Skeletal muscle tissue (tissue), 4 donors: Measurements from ENCODE around the gene ALDH3B1. TPM values are rescaled to one million over a fixed set of nuclear protein-coding genes. Genes with fewer than 3 reads are reported as not detected.

ENCODE experiments used
- H3K27ac ChIP-seq: one replicate; pipeline ENCODE4 v1.7.0; 2013; ENCODE audit warnings: mild to moderate bottlenecking, low read depth, low read length, inconsistent platforms
- H3K27me3 ChIP-seq, 3 donors: one replicate each; pipeline ENCODE4 v1.7.0; 2013; ENCODE audit warnings: low read length in 3 of 3; ENCODE audit not compliant: control insufficient read depth in 3 of 3, insufficient read depth in 3 of 3
- H3K36me3 ChIP-seq, 3 donors: one replicate each; pipeline ENCODE4 v1.7.0; 2013; ENCODE audit warnings: low read length in 3 of 3; ENCODE audit not compliant: control insufficient read depth in 3 of 3, insufficient read depth in 3 of 3
- H3K4me1 ChIP-seq, 3 donors: one replicate each; pipeline ENCODE4 v1.7.0; 2013; ENCODE audit warnings: low read length in 3 of 3, mild to moderate bottlenecking in 3 of 3; ENCODE audit not compliant: control insufficient read depth in 3 of 3, insufficient read depth in 3 of 3
- H3K4me3 ChIP-seq, 3 donors: one replicate each; pipeline ENCODE4 v1.7.0; 2013; ENCODE audit warnings: low read length in 3 of 3
- H3K9ac ChIP-seq, 3 donors: one replicate each; pipeline ENCODE4 v1.7.0; 2013; ENCODE audit warnings: low read length in 3 of 3, mild to moderate bottlenecking in 3 of 3, moderate library complexity in 2 of 3, low read depth in 1 of 3
- H3K9me3 ChIP-seq, 3 donors: one replicate each; pipeline ENCODE4 v1.7.0; 2013; ENCODE audit warnings: low read length in 3 of 3; ENCODE audit not compliant: control insufficient read depth in 3 of 3
- total RNA-seq: library from RNA; depleted of rRNA; stranded (reverse); fragments of >200 nt; gene quantifications from one replicate; pipeline ENCODE4 v1.2.3, GENCODE V29; 2014
- donor health status: Osteomylitis.

ALDH3B1 gene
- total RNA-seq, 1 donor from 2014 or later, result 2.6 TPM

- Histone ChIP-seq H3K9me3 (no peaks in the 10 kb centered on the region), H3K4me1 (peaks cover 18 to 27% (median 18%) of the 10 kb centered on the region in 3 donors), H3K36me3 (peaks cover 0 to 2% (median 2%) of the 10 kb centered on the region in 3 donors), H3K4me3 (no peak overlapping the region), H3K27me3 (no peaks in the 10 kb centered on the region), H3K9ac (no peak overlapping the region), H3K27ac (no peak overlapping the region)
These were observed 32.9 kb downstream of the ALDH3B1 start for GRCh38 chr11:68043029-68043348.

GRCh38 chr11:68043349-68044144 lies 33.4 kb downstream of the ALDH3B1 start:
- Histone ChIP-seq H3K9me3 (no peaks in the 10 kb centered on the region), H3K36me3 (peaks cover 0 to 2% (median 2%) of the 10 kb centered on the region in 3 donors), H3K4me3 (no peak overlapping the region), H3K4me1 (peaks cover 13 to 22% (median 13%) of the 10 kb centered on the region in 3 donors), H3K27ac (no peak overlapping the region), H3K9ac (no peak overlapping the region), H3K27me3 (no peaks in the 10 kb centered on the region)

- no peaks in the 10 kb centered on the region for H3K9me3 ChIP-seq
- H3K9ac ChIP-seq, result no peak overlapping the region
- no peak overlapping the region for H3K4me3 ChIP-seq
- no peaks in the 10 kb centered on the region for H3K27me3 ChIP-seq
- H3K27ac ChIP-seq, result no peak overlapping the region
- peaks cover 10 to 16% (median 11%) of the 10 kb centered on the region in 3 donors for H3K4me1 ChIP-seq
- H3K36me3 ChIP-seq, result peaks cover 0 to 6% (median 4%) of the 10 kb centered on the region in 3 donors
These were observed 34.2 kb downstream of the ALDH3B1 start for GRCh38 chr11:68044145-68044813.

- H3K27me3 ChIP-seq, result no peaks in the 10 kb centered on the region
- H3K4me3 ChIP-seq, result no peak overlapping the region
- H3K9me3 ChIP-seq, result no peaks in the 10 kb centered on the region
- peaks cover 0 to 7% (median 6%) of the 10 kb centered on the region in 3 donors for H3K36me3 ChIP-seq
- H3K4me1 ChIP-seq, result peaks cover 7 to 12% (median 10%) of the 10 kb centered on the region in 3 donors
- no peak overlapping the region for H3K27ac ChIP-seq
- no peak overlapping the region for H3K9ac ChIP-seq
These were observed 34.8 kb downstream of the ALDH3B1 start for GRCh38 chr11:68044898-68045351.

GRCh38 chr11:68047437-68048290 lies 37.5 kb downstream of the ALDH3B1 start:
- Histone ChIP-seq H3K36me3 (peaks cover 6 to 9% (median 7%) of the 10 kb centered on the region in 3 donors), H3K9me3 (no peaks in the 10 kb centered on the region), H3K27ac (no peak overlapping the region), H3K4me1 (no peaks in the 10 kb centered on the region), H3K9ac (no peak overlapping the region), H3K27me3 (no peaks in the 10 kb centered on the region), H3K4me3 (no peak overlapping the region)

GRCh38 chr11:68048681-68049508 lies 38.8 kb downstream of the ALDH3B1 start:
- Histone ChIP-seq H3K36me3 (peaks cover 8 to 12% (median 11%) of the 10 kb centered on the region in 3 donors), H3K27ac (no peak overlapping the region)

DNA sequence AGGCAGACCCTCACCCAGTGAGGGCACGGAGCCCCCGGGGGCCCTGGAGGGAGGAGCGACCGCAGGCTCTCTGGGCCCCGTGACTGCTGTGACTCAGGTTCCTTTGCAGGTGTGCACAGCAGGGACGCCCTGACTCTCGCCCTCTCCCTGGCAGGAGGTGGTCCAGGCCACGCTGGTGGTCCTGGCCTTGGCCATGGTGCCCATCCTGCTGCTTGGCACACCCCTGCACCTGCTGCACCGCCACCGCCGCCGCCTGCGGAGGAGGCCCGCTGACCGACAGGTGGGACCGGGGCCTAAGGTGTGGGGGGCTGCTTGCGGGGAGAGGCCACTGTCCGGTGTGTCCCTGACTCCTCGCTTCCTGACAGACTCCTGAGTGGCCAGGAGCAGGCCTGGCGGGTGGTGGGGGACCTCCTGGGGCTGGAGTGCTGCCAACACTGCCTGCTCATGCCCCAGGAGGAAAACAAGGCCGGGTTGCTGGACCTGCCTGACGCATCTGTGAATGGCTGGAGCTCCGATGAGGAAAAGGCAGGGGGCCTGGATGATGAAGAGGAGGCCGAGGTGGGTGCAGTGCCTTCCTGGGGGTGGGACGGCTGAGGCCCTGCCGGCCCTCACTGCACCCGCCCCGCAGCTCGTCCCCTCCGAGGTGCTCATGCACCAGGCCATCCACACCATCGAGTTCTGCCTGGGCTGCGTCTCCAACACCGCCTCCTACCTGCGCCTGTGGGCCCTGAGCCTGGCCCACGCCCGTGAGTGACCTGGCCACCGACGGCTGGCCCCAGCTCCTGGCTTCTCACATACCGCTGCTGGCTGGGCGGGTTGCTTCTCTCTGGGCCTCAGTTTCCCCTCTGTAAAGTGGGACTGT lies 39.6 kb downstream of the ALDH3B1 start:
- Histone ChIP-seq H3K4me1 (no peaks in the 10 kb centered on the region), H3K27me3 (no peaks in the 10 kb centered on the region), H3K9ac (no peak overlapping the region), H3K27ac (no peak overlapping the region), H3K36me3 (peaks cover 8 to 12% (median 12%) of the 10 kb centered on the region in 3 donors), H3K9me3 (no peaks in the 10 kb centered on the region), H3K4me3 (no peak overlapping the region)

More at GRCh38 chr11:68048681-68049508, 38.8 kb downstream of the ALDH3B1 start:
- no peak overlapping the region for H3K9ac ChIP-seq
- H3K4me1 ChIP-seq, result no peaks in the 10 kb centered on the region
- no peak overlapping the region for H3K4me3 ChIP-seq
- no peaks in the 10 kb centered on the region for H3K9me3 ChIP-seq
- H3K27me3 ChIP-seq, result no peaks in the 10 kb centered on the region

DNA sequence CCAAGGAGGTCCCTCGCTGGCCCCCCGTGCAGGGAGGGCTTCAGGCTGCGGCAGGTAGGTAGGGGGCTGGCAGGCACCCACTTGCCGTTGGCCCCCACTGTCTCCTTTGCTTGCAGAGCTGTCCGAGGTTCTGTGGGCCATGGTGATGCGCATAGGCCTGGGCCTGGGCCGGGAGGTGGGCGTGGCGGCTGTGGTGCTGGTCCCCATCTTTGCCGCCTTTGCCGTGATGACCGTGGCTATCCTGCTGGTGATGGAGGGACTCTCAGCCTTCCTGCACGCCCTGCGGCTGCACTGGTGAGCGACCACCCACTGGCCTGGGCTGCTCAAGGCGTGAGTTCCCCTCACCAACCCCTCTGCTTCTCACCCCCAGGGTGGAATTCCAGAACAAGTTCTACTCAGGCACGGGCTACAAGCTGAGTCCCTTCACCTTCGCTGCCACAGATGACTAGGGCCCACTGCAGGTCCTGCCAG lies 40.3 kb downstream of the ALDH3B1 start:
- Histone ChIP-seq H3K36me3 (peaks cover 8 to 13% (median 12%) of the 10 kb centered on the region in 3 donors), H3K9me3 (no peaks in the 10 kb centered on the region), H3K4me1 (no peaks in the 10 kb centered on the region), H3K4me3 (no peak overlapping the region), H3K9ac (no peak overlapping the region), H3K27ac (no peak overlapping the region), H3K27me3 (no peaks in the 10 kb centered on the region)
